NT2/D1 (cell line): Measurements from ENCODE around the gene TUBGCP2.

Experiments used
- DNase-seq: peaks from one replicate; pipeline ENCODE4 v3.0.0-alpha.2; 2011; ENCODE audit warnings: low read depth, low spot score
- H3K27me3 ChIP-seq: 2 replicates; pipeline ENCODE4 v1.6.0; 2011; ENCODE audit warnings: mild to moderate bottlenecking; ENCODE audit not compliant: insufficient read length, insufficient read depth
- H3K36me3 ChIP-seq: 2 replicates; pipeline ENCODE4 v1.6.1; 2011; ENCODE audit warnings: mild to moderate bottlenecking, low read length, mixed read lengths; ENCODE audit not compliant: insufficient read depth, insufficient read length
- H3K4me1 ChIP-seq: 2 replicates; pipeline ENCODE4 v1.5.1; 2011; ENCODE audit not compliant: insufficient read depth, insufficient read length
- H3K4me3 ChIP-seq: 2 replicates; pipeline ENCODE4 v1.5.1; 2011; ENCODE audit warnings: low read depth; ENCODE audit not compliant: insufficient read length
- H3K9ac ChIP-seq: 2 replicates; pipeline ENCODE4 v1.6.0; 2011; ENCODE audit warnings: low read depth; ENCODE audit not compliant: insufficient read length
- H3K9me3 ChIP-seq: 2 replicates; pipeline ENCODE4 v1.5.1; 2011; ENCODE audit warnings: mild to moderate bottlenecking, low read length; ENCODE audit not compliant: insufficient read depth
- SUZ12 ChIP-seq: IDR thresholded peaks from 2 replicates; pipeline ENCODE4 v1.6.1; 2011; ENCODE audit not compliant: insufficient read length, insufficient read depth; ENCODE audit errors: extremely low read depth
- YY1 ChIP-seq: IDR thresholded peaks from 2 replicates; pipeline ENCODE4 v1.6.1; 2011; ENCODE audit not compliant: insufficient read length, insufficient read depth
- ZNF274 ChIP-seq: IDR thresholded peaks from 2 replicates; pipeline ENCODE4 v1.6.1; 2011; ENCODE audit warnings: mild to moderate bottlenecking, low read depth, low read length

Gene TUBGCP2

GRCh38 chr10:133249975-133250754, 58.5 kb downstream of the TUBGCP2 start:
- H3K27me3 ChIP-seq: peaks cover 2% of the 10 kb centered on the region

GRCh38 chr10:133249094-133249780, 59.4 kb downstream of the TUBGCP2 start:
- Histone ChIP-seq H3K27me3 (peaks cover 8% of the 10 kb centered on the region), H3K9me3 (no peaks in the 10 kb centered on the region), H3K9ac (no peak overlapping the region), H3K4me3 (no peak overlapping the region), H3K4me1 (peaks cover 5% of the 10 kb centered on the region), H3K36me3 (no peaks in the 10 kb centered on the region)
- TF ChIP-seq YY1 (no peak), SUZ12 (no peak), ZNF274 (no peak)
- no peak for DNase-seq

More at GRCh38 chr10:133249975-133250754, 58.5 kb downstream of the TUBGCP2 start:
- no peak overlapping the region for H3K4me3 ChIP-seq
- H3K9me3 ChIP-seq: no peaks in the 10 kb centered on the region
- peaks cover 2% of the 10 kb centered on the region for H3K4me1 ChIP-seq
- DNase-seq: no peak
- H3K9ac ChIP-seq: no peak overlapping the region
- TF ChIP-seq SUZ12: no peak
- H3K36me3 ChIP-seq: no peaks in the 10 kb centered on the region

- H3K4me3 ChIP-seq: no peak overlapping the region
- no peak for DNase-seq
- TF ChIP-seq SUZ12 (no peak), ZNF274 (no peak), YY1 (no peak)
- H3K4me1 ChIP-seq: peaks cover 5% of the 10 kb centered on the region
- peaks cover 16% of the 10 kb centered on the region for H3K27me3 ChIP-seq
- no peaks in the 10 kb centered on the region for H3K9me3 ChIP-seq
- H3K9ac ChIP-seq: no peak overlapping the region
- H3K36me3 ChIP-seq: no peaks in the 10 kb centered on the region
Observed at GRCh38 chr10:133248334-133248715, 60.3 kb downstream of the TUBGCP2 start.

GRCh38 chr10:133247681-133248333, 60.9 kb downstream of the TUBGCP2 start:
- TF ChIP-seq SUZ12 (no peak), YY1 (no peak), ZNF274 (no peak)
- H3K4me3 ChIP-seq: no peak overlapping the region
- H3K27me3 ChIP-seq: peaks cover 21% of the 10 kb centered on the region
- no peak for DNase-seq
- no peaks in the 10 kb centered on the region for H3K36me3 ChIP-seq
- H3K9ac ChIP-seq: no peak overlapping the region
- H3K4me1 ChIP-seq: peaks cover 5% of the 10 kb centered on the region
- H3K9me3 ChIP-seq: no peaks in the 10 kb centered on the region

GRCh38 chr10:133246236-133246626, 62.4 kb downstream of the TUBGCP2 start:
- Histone ChIP-seq H3K4me1 (peaks cover 5% of the 10 kb centered on the region), H3K4me3 (no peak overlapping the region), H3K27me3 (peaks cover 37% of the 10 kb centered on the region), H3K9ac (no peak overlapping the region), H3K36me3 (no peaks in the 10 kb centered on the region), H3K9me3 (no peaks in the 10 kb centered on the region)
- TF ChIP-seq SUZ12: no peak
- TF ChIP-seq ZNF274: no peak
- no peak for DNase-seq

- peaks cover 41% of the 10 kb centered on the region for H3K27me3 ChIP-seq
- H3K36me3 ChIP-seq: no peaks in the 10 kb centered on the region
Observed at GRCh38 chr10:133245439-133246235, 63.0 kb downstream of the TUBGCP2 start.

GRCh38 chr10:133243593-133243992, 65.1 kb downstream of the TUBGCP2 start:
- peaks cover 9% of the 10 kb centered on the region for H3K4me1 ChIP-seq
- peaks cover 57% of the 10 kb centered on the region for H3K27me3 ChIP-seq
- H3K36me3 ChIP-seq: no peaks in the 10 kb centered on the region
- no peak overlapping the region for H3K4me3 ChIP-seq
- no peaks in the 10 kb centered on the region for H3K9me3 ChIP-seq
- no peak for DNase-seq
- H3K9ac ChIP-seq: no peak overlapping the region
- TF ChIP-seq ZNF274: no peak
- no peak for TF ChIP-seq YY1
- no peak for TF ChIP-seq SUZ12

More at GRCh38 chr10:133245439-133246235, 63.0 kb downstream of the TUBGCP2 start:
- H3K9ac ChIP-seq: no peak overlapping the region
- TF ChIP-seq SUZ12 (no peak), YY1 (no peak), ZNF274 (no peak)
- H3K4me1 ChIP-seq: peaks cover 5% of the 10 kb centered on the region
- no peak overlapping the region for H3K4me3 ChIP-seq
- no peaks in the 10 kb centered on the region for H3K9me3 ChIP-seq
- no peak for DNase-seq
